Glomerular visceral epithelial cell (primary cell): Measurements from ENCODE around the gene LZTR1.

Source experiments
- DNase-seq: peaks from one replicate; pipeline ENCODE4 v3.0.0-alpha.2; 2016; ENCODE audit errors: extremely low spot score

LZTR1 gene

GRCh38 chr22:20980938-20981722 is 967 bp upstream of the LZTR1 start:
- no peak for DNase-seq

- DNase-seq, result no peak
Observed at GRCh38 chr22:20982563-20982882, 426 bp downstream of the LZTR1 start.

DNA sequence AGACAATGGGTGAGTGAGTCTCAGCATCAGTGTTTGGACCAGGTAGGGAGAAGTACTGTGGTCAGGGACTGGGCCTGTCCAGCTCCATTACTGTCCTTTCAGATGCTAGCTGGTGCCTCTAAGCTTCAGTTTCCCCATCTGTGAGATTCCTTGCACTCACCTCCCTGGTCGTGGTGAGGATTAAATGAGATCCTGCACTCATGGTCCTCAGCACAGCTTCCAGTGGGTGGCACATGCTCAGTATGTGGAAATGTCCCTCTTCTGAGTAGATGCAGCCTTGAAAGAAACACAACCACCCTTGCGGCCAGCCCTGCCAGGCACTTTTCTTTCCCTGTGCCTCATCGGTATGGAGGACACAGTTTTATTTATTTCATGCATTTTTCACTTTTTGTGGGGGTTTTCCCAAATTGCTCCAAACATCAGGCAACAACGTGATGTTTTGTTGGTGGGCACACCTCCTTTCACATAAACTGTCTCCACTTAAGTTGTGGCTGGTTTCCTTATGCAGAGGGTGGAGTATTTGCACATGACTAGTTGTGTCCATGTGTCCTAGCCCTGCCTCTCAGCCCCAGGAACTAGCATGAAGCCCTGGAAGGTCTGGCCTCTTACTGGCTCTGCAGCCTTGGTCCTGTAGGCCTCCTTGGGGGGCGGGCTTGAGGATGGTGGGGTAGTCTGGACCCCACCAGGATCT is 1.1 kb downstream of the LZTR1 start:
- DNase-seq, result no peak

- DNase-seq, result no peak
Observed at GRCh38 chr22:20985720-20986119, 3.6 kb downstream of the LZTR1 start.

- no peak for DNase-seq
Observed at GRCh38 chr22:20986365-20986764, 4.3 kb downstream of the LZTR1 start.

- DNase-seq, result no peak
Observed at GRCh38 chr22:20987375-20987774, 5.3 kb downstream of the LZTR1 start.

DNA sequence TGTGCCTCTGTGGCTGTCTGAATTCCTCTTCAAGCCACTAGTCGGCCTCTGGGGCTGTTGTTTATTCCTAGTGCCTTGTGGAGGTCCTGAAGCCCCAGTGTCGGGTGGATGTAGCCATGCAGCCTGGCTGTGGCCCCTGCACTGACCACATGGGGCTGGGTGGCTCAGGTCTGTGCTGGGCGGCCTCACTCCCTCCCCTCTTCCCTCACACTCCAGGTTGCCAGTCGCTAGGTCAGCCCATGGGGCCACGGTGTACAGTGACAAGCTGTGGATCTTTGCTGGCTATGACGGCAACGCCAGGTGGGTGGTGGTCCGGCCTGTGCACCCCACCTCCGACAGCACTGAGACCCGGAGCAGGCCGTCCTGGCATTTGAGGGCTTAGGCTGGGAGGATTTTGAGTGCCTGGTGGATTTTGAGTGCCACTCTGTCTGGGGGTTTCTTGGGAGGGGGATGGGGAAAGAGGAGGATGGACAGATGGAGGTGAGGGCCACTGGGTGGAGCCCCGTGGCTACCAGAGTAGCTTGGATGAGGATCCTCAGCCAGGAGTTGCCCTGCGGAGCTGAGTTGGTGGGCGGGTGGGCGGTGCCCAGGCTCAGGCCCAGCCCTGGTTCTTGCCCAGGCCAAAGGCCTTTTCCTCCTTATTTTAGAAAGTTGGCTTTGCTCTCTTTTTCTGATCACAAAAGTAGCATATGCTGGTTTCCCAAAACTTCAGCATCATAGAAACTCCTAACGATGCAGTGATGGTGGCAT is 6.7 kb downstream of the LZTR1 start:
- no peak for DNase-seq

GRCh38 chr22:20989323-20990138 is 7.4 kb downstream of the LZTR1 start:
- DNase-seq, result peak; percentile 44

DNA sequence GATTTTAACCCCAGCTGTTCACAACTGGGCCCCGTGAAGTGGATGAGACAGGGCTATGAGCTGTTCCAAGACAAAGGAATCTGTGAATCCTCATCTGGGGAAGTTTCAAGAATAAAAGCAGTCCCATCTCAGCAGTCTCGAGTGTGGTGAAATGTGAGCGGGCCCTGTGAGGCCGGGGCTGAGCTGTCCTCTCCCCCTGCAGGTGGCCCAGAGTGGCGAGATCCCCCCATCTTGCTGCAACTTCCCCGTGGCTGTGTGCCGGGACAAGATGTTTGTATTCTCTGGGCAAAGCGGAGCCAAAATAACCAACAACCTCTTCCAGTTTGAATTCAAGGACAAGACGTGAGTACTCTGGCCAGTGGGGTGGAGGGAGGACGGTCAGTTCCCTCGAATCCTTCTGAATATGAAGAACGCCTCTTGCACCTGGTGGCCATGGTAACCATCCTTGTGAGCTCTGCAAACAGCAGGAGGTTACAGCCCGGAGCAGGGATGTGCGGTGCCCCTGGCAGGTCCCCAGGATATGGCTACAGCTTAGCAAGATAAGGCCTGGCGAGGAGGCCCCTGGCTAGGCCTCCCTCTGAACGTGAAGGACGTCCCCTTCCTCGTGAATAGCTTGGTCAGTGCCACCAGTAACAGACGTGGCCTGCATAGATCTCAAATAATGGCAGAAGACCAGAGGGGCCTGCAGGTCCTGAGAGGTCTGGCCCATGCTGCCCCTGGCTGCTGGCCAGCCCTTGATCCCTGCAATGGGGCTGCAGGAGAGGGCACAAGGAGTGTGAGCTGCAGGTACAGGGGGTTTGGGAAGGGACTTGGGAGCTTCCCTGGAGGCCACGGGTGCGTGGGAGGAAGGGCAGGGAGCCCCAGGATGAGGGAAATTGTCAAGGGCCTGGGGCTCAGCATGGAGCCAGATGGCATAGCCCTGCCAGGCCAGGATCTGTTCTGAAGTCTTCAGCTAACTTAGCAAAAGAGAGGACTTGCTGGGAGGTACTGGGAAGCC is 8.4 kb downstream of the LZTR1 start:
- no peak for DNase-seq

DNA sequence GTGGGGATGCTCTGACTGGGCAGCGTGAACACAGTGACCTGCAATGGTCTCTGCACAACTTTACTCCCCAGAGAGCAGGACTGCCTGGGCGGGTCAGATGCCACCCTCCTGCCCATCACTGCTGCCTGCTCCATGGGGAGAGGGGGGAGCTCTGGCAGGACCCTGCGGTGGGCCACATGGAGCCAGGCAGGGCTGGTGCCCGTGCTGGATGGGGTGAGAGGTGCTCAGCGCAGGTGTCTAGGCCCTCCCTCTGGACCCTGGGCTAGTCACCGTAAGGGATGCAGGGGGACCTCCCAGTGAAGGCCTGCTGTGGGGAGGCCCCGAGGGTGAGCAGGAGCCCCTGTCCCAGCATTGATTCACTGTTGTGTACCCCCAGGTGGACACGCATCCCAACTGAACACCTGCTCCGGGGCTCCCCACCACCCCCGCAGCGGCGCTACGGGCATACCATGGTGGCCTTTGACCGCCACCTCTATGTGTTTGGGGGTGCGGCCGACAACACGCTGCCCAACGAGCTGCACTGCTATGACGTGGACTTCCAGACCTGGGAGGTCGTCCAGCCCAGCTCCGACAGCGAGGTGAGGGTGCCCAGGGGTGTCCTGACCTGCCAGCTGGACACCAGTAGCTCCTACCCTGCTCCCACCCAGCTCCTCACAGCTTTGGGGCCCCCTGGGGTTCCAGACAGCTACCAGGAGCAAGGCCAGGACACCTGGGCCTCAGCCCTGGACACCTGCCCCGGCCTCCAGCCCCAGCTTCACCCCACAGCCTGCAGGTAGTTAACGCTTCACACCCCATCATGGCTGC is 9.4 kb downstream of the LZTR1 start:
- DNase-seq, result no peak

- DNase-seq, result no peak
Observed at GRCh38 chr22:20992056-20992442, 10.0 kb downstream of the LZTR1 start.

DNA sequence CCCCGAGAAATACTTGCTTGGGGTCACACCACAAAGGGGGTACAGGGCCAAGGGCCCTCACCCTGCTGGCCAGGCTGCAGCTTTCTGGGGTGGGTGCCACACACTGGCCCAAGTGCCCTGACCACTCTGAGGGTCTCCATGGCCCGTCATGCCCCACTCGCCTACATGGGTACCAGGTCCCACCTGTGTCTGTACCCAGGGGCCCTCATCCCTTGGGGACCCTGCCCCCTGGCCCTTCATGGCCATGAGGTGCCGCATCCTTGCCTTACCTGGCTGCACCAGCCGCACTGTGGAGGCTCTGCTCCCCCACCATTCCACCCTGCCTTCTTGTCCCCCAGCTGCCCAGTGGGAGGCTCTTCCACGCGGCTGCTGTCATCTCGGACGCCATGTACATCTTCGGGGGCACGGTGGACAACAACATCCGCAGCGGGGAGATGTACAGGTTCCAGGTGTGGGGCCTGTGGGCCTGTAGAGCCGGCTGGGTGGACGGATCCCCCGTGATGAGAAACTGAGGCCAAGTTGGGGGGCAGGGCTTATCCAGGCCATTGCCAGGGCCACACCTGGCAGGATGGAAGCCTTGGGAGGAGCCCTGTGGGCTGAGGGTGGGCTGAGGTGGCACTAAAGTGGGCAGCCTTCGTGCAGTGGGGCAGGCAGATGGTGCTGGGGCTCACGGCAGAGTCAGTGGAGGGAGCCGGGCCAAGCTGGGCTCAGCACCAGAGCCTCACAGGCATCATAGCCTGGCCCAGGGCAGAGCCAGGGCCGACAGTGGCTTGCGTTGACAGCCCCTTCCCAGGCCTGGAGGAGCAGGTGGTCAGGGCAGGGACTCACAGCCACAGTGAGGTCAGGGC is 10.6 kb downstream of the LZTR1 start:
- DNase-seq, result no peak

GRCh38 chr22:20993304-20994127 is 11.4 kb downstream of the LZTR1 start:
- DNase-seq, result no peak

GRCh38 chr22:20994128-20994901 is 12.2 kb downstream of the LZTR1 start:
- no peak for DNase-seq

DNA sequence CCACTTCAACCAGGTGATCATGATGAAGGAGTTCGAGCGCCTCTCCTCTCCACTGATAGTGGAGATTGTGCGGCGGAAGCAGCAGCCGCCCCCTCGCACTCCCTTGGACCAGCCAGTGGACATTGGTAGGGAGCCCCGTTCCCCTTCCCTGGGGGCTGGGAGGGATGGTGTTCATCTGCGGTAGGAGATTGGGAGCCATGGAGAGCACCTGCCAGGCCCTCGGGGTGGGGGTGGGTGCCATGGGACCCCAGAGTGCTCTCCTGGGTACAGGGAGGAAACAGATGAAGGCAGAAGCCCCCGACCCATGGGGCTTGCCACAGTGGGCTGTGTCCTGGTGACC is 12.8 kb downstream of the LZTR1 start:
- no peak for DNase-seq

- no peak for DNase-seq
Observed at GRCh38 chr22:20995329-20996030, 13.4 kb downstream of the LZTR1 start.

GRCh38 chr22:20996031-20996410 is 13.9 kb downstream of the LZTR1 start:
- no peak for DNase-seq
